HG02610 (cell line): Measurements from ENCODE around the gene SLC25A51.

ENCODE experiments used
- ATAC-seq: cut with Tn5 transposase; IDR thresholded peaks from one replicate; pipeline ENCODE4 v1.9.1; 2021; ENCODE audit warnings: mild to moderate bottlenecking, moderate library complexity; ENCODE audit not compliant: unreplicated experiment

The SLC25A51 gene

DNA sequence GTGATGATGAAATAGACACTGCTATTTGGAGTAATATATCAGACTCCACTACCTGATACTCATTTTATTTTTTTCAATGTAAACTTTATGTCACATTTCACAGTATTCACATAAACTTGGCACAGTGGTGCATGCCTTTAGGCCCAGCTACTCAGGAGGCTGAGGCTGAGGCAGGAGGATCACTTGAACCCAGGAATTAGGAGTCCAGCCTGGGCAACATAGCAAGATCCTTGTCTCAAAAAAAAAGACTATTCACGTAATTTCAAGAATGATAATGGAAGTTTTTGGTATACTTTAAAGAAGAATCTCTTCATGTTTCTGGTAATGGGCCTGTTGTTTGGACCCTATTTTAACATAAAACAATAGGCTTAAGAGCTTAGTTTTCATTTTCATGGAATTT lies 47.4 kb downstream of the SLC25A51 start:
- ATAC-seq = no peak

DNA sequence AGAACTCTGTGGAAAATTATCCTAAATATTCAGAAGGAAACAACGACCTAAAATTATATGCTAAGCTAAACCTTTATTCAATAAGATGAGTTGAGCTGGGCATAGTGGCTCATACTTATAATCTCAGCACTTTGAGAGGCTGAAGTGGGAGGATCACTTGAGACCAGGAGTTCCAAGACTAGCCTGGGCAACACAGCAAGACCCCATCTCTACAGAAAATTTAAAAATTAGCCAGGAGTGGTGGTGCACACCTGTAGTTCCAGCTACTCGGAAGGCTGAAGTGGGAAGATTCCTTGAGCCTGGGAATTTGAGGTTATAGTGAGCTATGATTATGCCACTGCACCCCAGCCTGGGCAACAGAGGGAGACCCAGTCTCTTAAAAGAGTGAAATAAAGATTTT lies 51.7 kb downstream of the SLC25A51 start:
- no peak for ATAC-seq

DNA sequence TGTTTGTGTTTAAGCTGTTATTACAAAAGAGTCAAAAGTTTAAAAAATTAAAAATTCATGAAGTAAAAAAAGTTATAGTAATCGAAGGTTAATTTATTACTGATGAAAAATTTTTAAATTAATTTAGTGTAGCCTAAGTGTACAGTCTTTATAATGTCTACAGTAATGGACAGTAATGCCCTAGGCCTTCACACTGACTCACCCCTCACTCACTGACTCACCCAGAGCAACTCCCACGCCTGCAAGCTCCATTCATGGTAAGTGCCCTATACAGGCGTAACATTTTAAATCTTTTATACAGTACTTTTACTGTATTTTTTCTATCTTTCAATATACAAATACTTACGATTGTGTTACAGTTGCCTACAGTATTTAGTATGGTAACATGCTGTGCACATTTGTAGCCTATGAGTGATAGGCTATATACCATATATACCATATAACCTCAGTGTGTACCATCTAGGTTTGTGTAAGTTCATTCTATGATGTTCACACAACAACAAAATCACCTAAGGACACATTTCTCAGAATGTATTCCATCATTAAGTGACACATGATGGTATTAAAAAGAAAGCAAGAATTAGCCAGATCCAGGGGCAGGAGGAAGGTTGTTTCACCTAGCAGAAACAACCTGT lies 63.2 kb downstream of the SLC25A51 start:
- no peak for ATAC-seq

DNA sequence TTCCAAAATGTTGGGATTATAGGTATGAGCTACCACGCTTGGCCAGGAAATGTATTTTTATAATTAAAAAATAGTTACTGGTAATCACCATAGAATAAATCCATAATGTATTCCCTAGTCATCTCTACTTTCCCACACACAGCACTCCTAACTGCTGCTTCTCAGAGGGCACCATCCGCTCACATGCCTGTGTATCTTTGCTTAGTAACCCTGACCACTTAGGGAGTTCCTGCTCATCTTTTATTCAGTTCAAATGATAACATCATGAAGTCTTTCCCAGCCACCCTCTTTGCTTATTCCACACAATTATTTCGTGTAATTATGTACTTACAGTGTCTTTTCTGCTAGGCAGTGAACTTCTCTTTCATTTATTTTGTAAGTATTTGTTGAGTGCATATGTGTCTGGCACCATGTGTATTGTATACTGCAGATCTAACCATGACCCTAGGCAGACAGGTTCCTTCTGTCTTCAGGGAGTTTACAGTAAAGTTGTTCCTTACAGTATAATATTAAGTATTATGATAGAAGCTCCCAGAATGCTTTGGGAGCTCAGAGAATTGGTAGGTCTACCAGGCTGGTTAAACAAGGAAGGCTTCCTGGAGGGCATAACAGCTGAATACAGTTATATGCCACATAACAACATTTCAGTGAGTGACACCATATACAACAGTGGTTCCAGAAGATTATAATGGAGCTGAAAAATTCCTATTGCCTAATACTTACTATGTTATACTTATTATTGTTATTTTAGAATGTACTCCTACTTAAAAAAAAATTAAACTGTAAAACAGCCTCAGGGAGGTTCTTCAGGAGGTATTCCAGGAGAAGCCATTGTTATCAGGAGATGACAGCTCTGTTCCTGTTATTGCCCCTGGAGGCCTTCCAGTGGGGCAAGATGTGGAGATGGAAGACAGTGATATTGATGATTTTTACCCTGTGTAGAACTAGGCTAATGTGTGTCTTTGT lies 64.1 kb downstream of the SLC25A51 start:
- no peak for ATAC-seq
